ENCODE results near the gene LIN28A.

DNA sequence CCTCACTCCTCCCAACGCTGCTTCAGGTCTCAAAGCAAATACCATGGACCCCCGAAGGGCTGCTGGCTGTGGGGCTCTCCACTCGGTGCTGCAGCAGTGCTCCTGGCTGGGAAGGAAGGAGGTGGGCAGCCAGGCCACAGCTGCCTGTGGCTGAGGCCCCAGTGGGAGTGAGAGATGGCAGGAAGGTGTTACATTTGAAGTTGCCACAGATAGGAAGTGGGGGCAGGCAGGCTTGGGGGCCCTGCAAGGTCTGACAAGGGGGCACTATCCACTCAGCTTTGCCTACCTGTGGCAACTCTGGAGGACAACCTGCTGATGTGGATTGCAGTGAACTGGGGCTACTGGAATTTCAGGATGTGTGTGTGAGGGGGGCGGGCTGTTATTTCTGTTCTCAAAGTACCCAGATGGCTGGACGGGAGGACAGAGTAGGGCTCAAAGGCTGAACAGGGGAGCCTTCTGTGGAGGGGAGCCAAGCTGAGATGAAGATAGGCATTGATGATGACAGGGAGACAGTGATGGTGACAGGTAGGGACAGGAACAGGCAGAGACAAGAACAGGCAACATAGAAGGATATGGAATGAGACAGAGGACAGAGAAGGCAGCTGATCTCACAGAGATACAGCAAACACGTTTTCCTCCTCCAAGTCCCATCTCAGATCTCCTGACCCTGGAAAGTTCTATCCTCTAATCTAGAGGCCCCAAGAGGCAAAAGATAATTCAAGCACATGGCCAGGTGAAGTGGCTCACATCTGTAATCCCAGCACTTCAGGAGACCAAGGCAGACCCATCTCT is 39.8 kb upstream of the LIN28A start:
- TF ChIP-seq EZH2phosphoT487 (IDR thresholded peaks at IDR 0.05; ENCODE audit: low read length) (no peak), EZH2 (optimal IDR thresholded peaks at IDR 0.05; ENCODE audit: low read depth, low read length) (no peak)

All from MM.1S (cell line).